Left lung (tissue), 10 donors: ENCODE measurements around the gene HIF3A. TPM values are rescaled to one million over a fixed set of nuclear protein-coding genes. Genes with fewer than 3 reads are reported as not detected.

Experiments used
- ATAC-seq: fragments of 200-7000 bp; cut with Tn5 transposase; one replicate; pipeline ENCODE4 v1.9.1; 2020; ENCODE audit warnings: moderate library complexity
- DNase-seq, 4 donors: peaks; one replicate each; pipeline ENCODE4 v3.0.0-alpha.2; 2013 to 2020
- H3K27ac ChIP-seq, 2 donors: fragments of 200-600 bp; sonication (generic) in 1 of 2; one replicate each; pipeline versions ENCODE4 v1.5.0 to v1.8.0; 2020 to 2021
- H3K27me3 ChIP-seq, 2 donors: fragments of 200-600 bp; sonication (generic) in 1 of 2; one replicate each; pipeline versions ENCODE4 v1.5.0 to v1.8.0; 2020 to 2021
- H3K36me3 ChIP-seq, 2 donors: fragments of 200-600 bp; sonication (generic) in 1 of 2; one replicate each; pipeline versions ENCODE4 v1.5.0 to v1.8.0; 2020 to 2021
- H3K4me1 ChIP-seq, 2 donors: fragments of 200-600 bp; one replicate each; pipeline ENCODE4 v1.8.0; 2021
- H3K4me3 ChIP-seq, 2 donors: fragments of 200-600 bp; sonication (generic) in 1 of 2; one replicate each; pipeline versions ENCODE4 v1.5.0 to v1.8.0; 2020 to 2021; ENCODE audit warnings: mild to moderate bottlenecking in 1 of 2
- H3K9me3 ChIP-seq, 2 donors: fragments of 200-600 bp; sonication (generic) in 1 of 2; one replicate each; pipeline versions ENCODE4 v1.5.0 to v1.8.0; 2020 to 2021
- intact Hi-C, 2 donors: fragments of 100-400 bp; cut with DNase I; formaldehyde crosslinking; loops; one replicate each; pipeline versions ENCODE4 v1.11.2 to v1.14.2; 2022
- polyA plus RNA-seq, 6 donors: library from polyadenylated mRNA; unstranded; fragments of 120-200 nt; gene quantifications; one replicate each; pipeline ENCODE4 v1.2.1, GENCODE V29; 2013; ENCODE audit not compliant: insufficient read length in 6 of 6
- total RNA-seq, 2 donors: library from RNA; stranded (reverse); fragmentation: NEBNext Ultra II Directional; extraction: Animal tissue kit (Norgen Biotek cat#: 25700); gene quantifications; one replicate each; pipeline ENCODE4 v1.2.1, GENCODE V29; 2021
- TF ChIP-seq, protein P1 (sequence below), 2 donors: fragments of 200-600 bp; sonication (generic) in 1 of 2; IDR thresholded peaks; one replicate each; pipeline versions ENCODE4 v1.5.0 to v1.8.0; 2021; ENCODE audit warnings: antibody characterized with exemption in 2 of 2
- donor health status: DM: no; HTN: yes; CAD: no.
- donor health status: DM: no; HTN: no; CAD: no.

The HIF3A gene
- total and polyA plus RNA-seq, 8 donors: 15.9 to 218 (median 173) TPM

DNA sequence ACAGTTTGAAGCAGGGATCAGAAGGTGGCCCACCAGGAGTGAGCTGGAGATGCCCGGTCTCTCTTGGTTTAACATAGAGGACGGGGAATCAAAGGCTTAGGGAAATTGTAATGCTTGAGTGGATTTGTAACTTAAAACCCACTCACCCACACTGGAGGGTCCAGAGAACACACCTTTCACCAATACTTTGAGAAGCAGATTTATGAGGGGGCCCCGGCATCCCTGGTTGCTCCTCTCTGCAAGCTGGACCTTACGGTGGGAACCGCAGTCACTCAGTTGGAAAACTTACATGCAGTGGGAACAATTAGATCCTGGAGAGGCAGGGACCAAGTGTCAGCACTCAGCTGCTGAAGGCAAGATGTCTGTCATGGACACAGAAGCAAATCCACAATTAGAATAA lies 70.6 kb downstream of the HIF3A start:
- Histone ChIP-seq H3K27me3 (no peaks in the 10 kb centered on the region), H3K9me3 (no peaks in the 10 kb centered on the region), H3K4me3 (no peak overlapping the region), H3K4me1 (peaks cover 0 to 15% of the 10 kb centered on the region in 2 donors), H3K36me3 (peaks cover 0 to 51% of the 10 kb centered on the region in 2 donors), H3K27ac (no peak overlapping the region)
- no peak for DNase-seq
- TF ChIP-seq, protein P1, sequence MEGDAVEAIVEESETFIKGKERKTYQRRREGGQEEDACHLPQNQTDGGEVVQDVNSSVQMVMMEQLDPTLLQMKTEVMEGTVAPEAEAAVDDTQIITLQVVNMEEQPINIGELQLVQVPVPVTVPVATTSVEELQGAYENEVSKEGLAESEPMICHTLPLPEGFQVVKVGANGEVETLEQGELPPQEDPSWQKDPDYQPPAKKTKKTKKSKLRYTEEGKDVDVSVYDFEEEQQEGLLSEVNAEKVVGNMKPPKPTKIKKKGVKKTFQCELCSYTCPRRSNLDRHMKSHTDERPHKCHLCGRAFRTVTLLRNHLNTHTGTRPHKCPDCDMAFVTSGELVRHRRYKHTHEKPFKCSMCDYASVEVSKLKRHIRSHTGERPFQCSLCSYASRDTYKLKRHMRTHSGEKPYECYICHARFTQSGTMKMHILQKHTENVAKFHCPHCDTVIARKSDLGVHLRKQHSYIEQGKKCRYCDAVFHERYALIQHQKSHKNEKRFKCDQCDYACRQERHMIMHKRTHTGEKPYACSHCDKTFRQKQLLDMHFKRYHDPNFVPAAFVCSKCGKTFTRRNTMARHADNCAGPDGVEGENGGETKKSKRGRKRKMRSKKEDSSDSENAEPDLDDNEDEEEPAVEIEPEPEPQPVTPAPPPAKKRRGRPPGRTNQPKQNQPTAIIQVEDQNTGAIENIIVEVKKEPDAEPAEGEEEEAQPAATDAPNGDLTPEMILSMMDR (IDR thresholded peaks at IDR 0.05): no peak
- intact Hi-C loops: no loop called here
- ATAC-seq: no peak

DNA sequence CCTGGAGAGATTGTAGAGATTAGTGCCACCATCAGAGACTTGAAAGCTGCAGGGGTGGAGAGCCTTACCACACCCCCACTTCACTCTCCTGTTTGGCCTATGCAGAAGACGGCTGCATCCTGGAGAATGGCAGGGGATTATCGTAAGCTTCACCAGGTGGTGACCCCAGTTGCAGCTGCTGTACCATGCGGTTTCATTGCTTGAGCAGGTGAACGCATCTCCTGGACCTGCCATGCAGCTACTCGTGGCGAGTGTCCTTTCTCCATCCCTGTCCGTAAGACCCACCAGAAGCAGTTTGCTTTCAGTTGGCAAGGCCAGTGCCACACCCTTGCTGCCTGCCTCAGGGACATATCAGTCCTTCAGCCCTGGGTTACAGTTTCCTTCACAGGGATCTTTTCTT lies 71.3 kb downstream of the HIF3A start:
- no peaks in the 10 kb centered on the region for H3K9me3 ChIP-seq
- DNase-seq: peak in 2 of 4 donors; percentile 27 to 39
- TF ChIP-seq, protein P1 (IDR thresholded peaks at IDR 0.05): no peak
- intact Hi-C loops: no loop called here
- ATAC-seq: no peak
- no peak overlapping the region for H3K27ac ChIP-seq
- H3K36me3 ChIP-seq: peaks cover 0 to 51% of the 10 kb centered on the region in 2 donors
- H3K4me1 ChIP-seq: peaks cover 3 to 22% of the 10 kb centered on the region in 2 donors
- H3K4me3 ChIP-seq: no peak overlapping the region
- H3K27me3 ChIP-seq: no peaks in the 10 kb centered on the region

DNA sequence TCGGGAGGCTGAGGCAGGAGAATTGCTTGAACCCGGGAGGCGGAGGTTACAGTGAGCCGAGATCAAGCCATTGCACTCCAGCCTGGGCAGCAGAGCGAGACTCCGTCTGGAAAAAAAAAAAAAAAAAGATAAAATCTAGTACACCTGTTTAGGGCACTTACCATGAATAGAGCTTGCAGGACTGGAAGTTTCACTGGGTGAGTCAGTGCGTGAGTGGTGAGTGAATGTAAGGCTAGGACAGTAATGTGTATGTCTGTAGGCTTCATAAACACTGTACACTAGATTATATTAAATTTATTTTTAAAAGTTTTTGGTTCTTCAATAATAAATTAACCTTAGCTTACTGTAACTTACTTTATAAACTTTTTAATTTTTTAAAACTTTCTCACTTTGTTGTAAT lies 73.0 kb downstream of the HIF3A start:
- intact Hi-C loops: no loop called here

DNA sequence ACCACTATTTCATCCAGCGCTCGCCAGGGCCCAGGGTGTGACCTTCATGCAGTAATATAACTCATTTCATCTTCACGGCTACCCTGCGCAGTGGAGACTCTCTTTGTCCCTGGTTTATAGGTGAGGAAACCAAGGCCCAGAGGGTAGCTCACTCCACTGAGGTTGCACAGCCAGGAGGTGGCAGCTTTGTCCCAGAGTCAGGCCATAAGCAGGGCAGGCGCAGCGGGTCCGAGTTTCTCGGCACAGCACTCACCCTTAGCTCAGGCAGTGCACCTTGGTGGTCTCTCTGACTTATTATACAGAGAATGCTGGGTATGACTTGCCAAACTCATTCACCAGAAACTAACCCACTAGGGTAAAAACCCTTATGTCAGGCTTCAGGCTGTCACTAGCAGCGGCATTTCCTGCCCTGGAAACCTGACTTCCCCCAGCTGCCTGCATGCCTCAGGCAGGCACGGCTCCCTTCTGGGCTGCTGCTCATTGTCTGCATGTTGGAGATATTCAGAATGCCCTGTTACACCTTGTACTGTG lies 74.6 kb downstream of the HIF3A start:
- DNase-seq (peak in 2 of 4 donors; percentile 20 to 45), ATAC-seq (no peak)
- Histone ChIP-seq H3K4me3 (no peak overlapping the region), H3K36me3 (peaks cover 0 to 38% of the 10 kb centered on the region in 2 donors), H3K4me1 (peaks cover 14 to 30% of the 10 kb centered on the region in 2 donors), H3K9me3 (no peaks in the 10 kb centered on the region), H3K27ac (no peak overlapping the region), H3K27me3 (no peaks in the 10 kb centered on the region)
- TF ChIP-seq, protein P1 (IDR thresholded peaks at IDR 0.05): no peak
- intact Hi-C loops: no loop called here

More for the DNA sequence above, 73.0 kb downstream of the HIF3A start:
- Histone ChIP-seq H3K4me1 (peaks cover 14 to 30% of the 10 kb centered on the region in 2 donors), H3K4me3 (no peak overlapping the region), H3K27ac (no peak overlapping the region), H3K9me3 (no peaks in the 10 kb centered on the region), H3K27me3 (no peaks in the 10 kb centered on the region), H3K36me3 (peaks cover 0 to 41% of the 10 kb centered on the region in 2 donors)
- DNase-seq (peak in 2 of 4 donors; percentile 8 to 26), ATAC-seq (no peak)
- TF ChIP-seq, protein P1 (IDR thresholded peaks at IDR 0.05): no peak

DNA sequence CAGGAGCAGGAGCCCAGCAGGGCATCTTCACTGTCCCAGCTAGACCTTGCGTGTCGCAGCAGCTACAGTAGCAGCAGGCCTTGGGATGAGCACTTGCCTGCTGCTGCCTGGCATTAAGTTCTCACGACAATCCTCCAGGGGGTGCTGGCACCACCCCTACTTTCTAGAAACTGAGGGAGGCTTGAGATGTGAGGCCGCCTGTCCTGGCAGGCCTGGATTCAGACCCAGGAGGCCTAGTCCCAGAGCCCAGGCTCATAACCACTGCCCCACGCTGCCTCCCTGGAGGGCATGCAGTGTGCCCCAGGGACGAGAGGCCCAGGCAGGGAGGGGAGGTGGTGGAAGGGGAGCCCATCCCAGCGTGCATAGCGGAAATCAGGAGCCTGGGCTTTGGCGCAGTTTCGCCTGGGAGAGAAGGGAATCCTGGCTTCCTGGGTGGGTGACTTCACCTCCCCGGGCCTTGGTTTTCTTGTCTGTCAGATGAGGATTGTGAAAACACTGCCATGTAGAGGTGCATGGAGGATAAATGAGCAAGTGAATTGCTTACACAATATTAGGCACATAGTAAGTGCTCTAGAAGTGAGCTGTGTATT lies 76.2 kb downstream of the HIF3A start:
- no peak for ATAC-seq
- TF ChIP-seq, protein P1 (IDR thresholded peaks at IDR 0.05): no peak
- H3K27me3 ChIP-seq: no peaks in the 10 kb centered on the region

More for the DNA sequence above, 76.2 kb downstream of the HIF3A start:
- Histone ChIP-seq H3K36me3 (peaks cover 1 to 38% of the 10 kb centered on the region in 2 donors), H3K4me1 (peaks cover 16 to 30% of the 10 kb centered on the region in 2 donors), H3K27ac (peak overlapping the region; percentile 69 to 74), H3K4me3 (no peak overlapping the region), H3K9me3 (no peaks in the 10 kb centered on the region)
- DNase-seq: peak in 2 of 4 donors; percentile 29 to 69
- intact Hi-C loops: no loop called here
